Testis (tissue), 3 donors: ENCODE measurements around the gene CHI3L1. TPM values are rescaled to one million over a fixed set of nuclear protein-coding genes. Genes with fewer than 3 reads are reported as not detected.

Experiments used
- DNase-seq: peaks from one replicate; pipeline ENCODE4 v3.0.0-alpha.2; 2019
- H3K27ac ChIP-seq, 2 donors: fragments of 200-600 bp; sonication (generic); one replicate each; pipeline ENCODE4 v1.5.1; 2019
- H3K27me3 ChIP-seq: fragments of 200-600 bp; sonication (generic); one replicate; pipeline ENCODE4 v1.5.1; 2019
- H3K36me3 ChIP-seq: fragments of 200-600 bp; sonication (generic); one replicate; pipeline ENCODE4 v1.5.1; 2017; ENCODE audit warnings: low read depth; ENCODE audit errors: missing control alignments
- H3K4me1 ChIP-seq: fragments of 200-600 bp; sonication (generic); one replicate; pipeline ENCODE4 v1.5.1; 2019
- H3K4me3 ChIP-seq, 2 donors: fragments of 200-600 bp; sonication (generic); one replicate each; pipeline ENCODE4 v1.5.1; 2017 to 2019
- H3K9me3 ChIP-seq: fragments of 200-600 bp; sonication (generic); one replicate; pipeline ENCODE4 v1.5.1; 2017
- CTCF ChIP-seq, 3 experiments: fragments of 450-650 bp in 2 of 3; fragments of 200-600 bp in 1 of 3; sonication (generic) in 1 of 3; IDR thresholded peaks; one replicate each; pipeline ENCODE4 v1.5.1; 2016 to 2019; ENCODE audit warnings: antibody characterized with exemption in 3 of 3, mild to moderate bottlenecking in 2 of 3, moderate library complexity in 1 of 3
- POLR2A ChIP-seq: fragments of 450-650 bp; IDR thresholded peaks from one replicate; pipeline ENCODE4 v1.6.1; 2017; ENCODE audit warnings: antibody characterized with exemption, mild to moderate bottlenecking, moderate library complexity
- WGBS, 2 donors: methylation state at CpG; one replicate each; pipeline ENCODE4 v1.1.5; 2018; 5-methylcytosine and 5-hydroxymethylcytosine counted together
- intact Hi-C: fragments of 100-400 bp; cut with DNase I; formaldehyde crosslinking; loops from one replicate; pipeline ENCODE4 v1.15.1; 2023; ENCODE audit warnings: low total_unique reads
- polyA plus RNA-seq: library from polyadenylated mRNA; stranded (reverse); fragments of 350-450 nt; fragmentation: Illumina TruSeq; extraction: RNeasy Lipid Tissue Mini Kit (QIAGEN cat#74804); gene quantifications from one replicate; pipeline ENCODE4 v1.2.3, GENCODE V29; 2014; ENCODE audit warnings: low read depth, low replicate concordance; ENCODE audit not compliant: insufficient read depth
- total RNA-seq, 2 donors: library from RNA; depleted of rRNA; stranded (reverse); fragments of >200 nt; gene quantifications; one replicate each; pipeline ENCODE4 v1.2.3, GENCODE V29; 2016

Gene CHI3L1
- total and polyA plus RNA-seq, 3 donors from 2014 or later, result 2.0 to 35.5 (median 6.6) TPM

- 80 to 95% methylated on average over 7 of the region's 7 CpGs for WGBS, 2 donors
Observed at GRCh38 chr1:203189951-203190352, 3.4 kb upstream of the CHI3L1 start.

GRCh38 chr1:203188686-203189232 is 2.3 kb upstream of the CHI3L1 start:
- Histone ChIP-seq H3K4me3 (no peak overlapping the region), H3K27ac (no peak overlapping the region), H3K4me1 (peaks cover 12% of the 10 kb centered on the region), H3K9me3 (no peaks in the 10 kb centered on the region), H3K27me3 (no peaks in the 10 kb centered on the region), H3K36me3 (no peaks in the 10 kb centered on the region)
- intact Hi-C loops, result no loop called here
- DNase-seq, result no peak
- WGBS, 2 donors, result 78 to 87% methylated on average over 4 of the region's 4 CpGs
- TF ChIP-seq CTCF (IDR thresholded peaks at IDR 0.05) (no peak), POLR2A (no peak)

More at GRCh38 chr1:203189951-203190352, 3.4 kb upstream of the CHI3L1 start:
- TF ChIP-seq CTCF (IDR thresholded peaks at IDR 0.05) (no peak), POLR2A (no peak)
- Histone ChIP-seq H3K27me3 (no peaks in the 10 kb centered on the region), H3K9me3 (no peaks in the 10 kb centered on the region), H3K27ac (no peak overlapping the region), H3K4me1 (peaks cover 12% of the 10 kb centered on the region), H3K4me3 (no peak overlapping the region), H3K36me3 (no peaks in the 10 kb centered on the region)
- no peak for DNase-seq
- intact Hi-C loops, result no loop called here

GRCh38 chr1:203187689-203188264 is 1.3 kb upstream of the CHI3L1 start:
- WGBS, 2 donors, result 70 to 93% methylated on average over 3 of the region's 3 CpGs
- no peak for DNase-seq
- Histone ChIP-seq H3K4me3 (no peak overlapping the region), H3K27ac (no peak overlapping the region), H3K27me3 (no peaks in the 10 kb centered on the region), H3K36me3 (no peaks in the 10 kb centered on the region), H3K4me1 (peaks cover 12% of the 10 kb centered on the region), H3K9me3 (no peaks in the 10 kb centered on the region)
- no peak for TF ChIP-seq POLR2A
- no peak for TF ChIP-seq CTCF (IDR thresholded peaks at IDR 0.05)
- intact Hi-C loops, result no loop called here

- no peak overlapping the region for H3K27ac ChIP-seq
- no peak for DNase-seq
- no peaks in the 10 kb centered on the region for H3K27me3 ChIP-seq
- no peak for TF ChIP-seq POLR2A
- TF ChIP-seq CTCF (IDR thresholded peaks at IDR 0.05), result no peak
- WGBS, 2 donors, result 40 to 62% methylated on average over 7 of the region's 7 CpGs
- H3K4me1 ChIP-seq, result peaks cover 12% of the 10 kb centered on the region
- intact Hi-C loops, result no loop called here
- no peaks in the 10 kb centered on the region for H3K36me3 ChIP-seq
- H3K9me3 ChIP-seq, result no peaks in the 10 kb centered on the region
- no peak overlapping the region for H3K4me3 ChIP-seq
Observed at GRCh38 chr1:203187304-203187685, 791 bp upstream of the CHI3L1 start.

GRCh38 chr1:203186091-203186445 is 436 bp downstream of the CHI3L1 start:
- H3K4me1 ChIP-seq, result peaks cover 20% of the 10 kb centered on the region
- no peaks in the 10 kb centered on the region for H3K36me3 ChIP-seq
- H3K27ac ChIP-seq, result no peak overlapping the region
- no peaks in the 10 kb centered on the region for H3K27me3 ChIP-seq
- no peak overlapping the region for H3K4me3 ChIP-seq
- TF ChIP-seq POLR2A, result no peak
- TF ChIP-seq CTCF (IDR thresholded peaks at IDR 0.05), result no peak
- H3K9me3 ChIP-seq, result no peaks in the 10 kb centered on the region
- WGBS, 2 donors, result 89 to 95% methylated on average over 5 of the region's 5 CpGs
- DNase-seq, result no peak
- intact Hi-C loops, result no loop called here
